Stimulated activated effector memory CD8-positive, alpha-beta T cell treated with anti-CD3 and anti-CD28 coated beads, Interleukin-12 subunit alpha, Interleukin-12 subunit beta, amount 100 ng/mL, for 72 hours (primary cell): Measurements from ENCODE around the gene OR6B3.
"Not testable (repeated sequence)": the region's sequence is repeated elsewhere in the genome, so short reads cannot be mapped to it uniquely, and the experiment has no call there.

Experiments
- ATAC-seq: fragments of 150-1000 bp; cut with Tn5 transposase; 2 replicates; pipeline ENCODE4 v1.10.0; 2021
- DNase-seq, 2 donors: peaks; one replicate each; pipeline ENCODE4 v3.0.0; 2021 to 2022; ENCODE audit warnings: low spot score in 2 of 2
- H3K27ac Mint-ChIP-seq: one replicate; pipeline ENCODE4 v1.8.0; 2022; ENCODE audit warnings: mild to moderate bottlenecking, mixed read lengths
- H3K36me3 Mint-ChIP-seq: one replicate; pipeline ENCODE4 v1.8.0; 2022; ENCODE audit warnings: mild to moderate bottlenecking, mixed read lengths
- H3K4me1 Mint-ChIP-seq: one replicate; pipeline ENCODE4 v1.8.0; 2022; ENCODE audit warnings: mixed read lengths
- H3K4me3 Mint-ChIP-seq: one replicate; pipeline ENCODE4 v1.8.0; 2022; ENCODE audit warnings: mild to moderate bottlenecking, mixed read lengths
- H3K9me3 Mint-ChIP-seq: one replicate; pipeline ENCODE4 v1.8.0; 2022; ENCODE audit warnings: mixed read lengths

Gene OR6B3

GRCh38 chr2:240055177-240055917, 2.0 kb upstream of the OR6B3 start:
- Mint-ChIP-seq H3K9me3 (no peaks in the 10 kb centered on the region), H3K36me3 (no peaks in the 10 kb centered on the region), H3K4me1 (peaks cover 12% of the 10 kb centered on the region), H3K4me3 (no peak overlapping the region), H3K27ac (no peak overlapping the region)
- no peak for DNase-seq
- no peak for ATAC-seq

GRCh38 chr2:240052524-240052923, 797 bp downstream of the OR6B3 start:
- H3K9me3 Mint-ChIP-seq: no peaks in the 10 kb centered on the region
- no peak for DNase-seq
- no peak overlapping the region for H3K4me3 Mint-ChIP-seq
- peaks cover 12% of the 10 kb centered on the region for H3K4me1 Mint-ChIP-seq
- no peak for ATAC-seq
- H3K36me3 Mint-ChIP-seq: no peaks in the 10 kb centered on the region
- H3K27ac Mint-ChIP-seq: no peak overlapping the region

GRCh38 chr2:240051697-240052096, 1.6 kb downstream of the OR6B3 start:
- ATAC-seq (no peak), DNase-seq (no peak)
- Mint-ChIP-seq H3K27ac (no peak overlapping the region), H3K4me3 (no peak overlapping the region), H3K4me1 (peaks cover 12% of the 10 kb centered on the region), H3K9me3 (no peaks in the 10 kb centered on the region), H3K36me3 (no peaks in the 10 kb centered on the region)

- Mint-ChIP-seq H3K36me3 (no peaks in the 10 kb centered on the region), H3K27ac (no peak overlapping the region), H3K4me1 (peaks cover 12% of the 10 kb centered on the region), H3K4me3 (no peak overlapping the region), H3K9me3 (no peaks in the 10 kb centered on the region)
- no peak for DNase-seq
- no peak for ATAC-seq
Observed at GRCh38 chr2:240050278-240050677, 3.0 kb downstream of the OR6B3 start.

- ATAC-seq: no peak
- Mint-ChIP-seq H3K36me3 (no peaks in the 10 kb centered on the region), H3K9me3 (no peaks in the 10 kb centered on the region), H3K4me1 (no peaks in the 10 kb centered on the region), H3K4me3 (no peak overlapping the region), H3K27ac (no peak overlapping the region)
- DNase-seq: no peak
Observed at GRCh38 chr2:240048237-240048636, 5.1 kb downstream of the OR6B3 start.

- DNase-seq: no peak
- H3K9me3 Mint-ChIP-seq: no peaks in the 10 kb centered on the region
- H3K4me1 Mint-ChIP-seq: no peaks in the 10 kb centered on the region
- H3K36me3 Mint-ChIP-seq: no peaks in the 10 kb centered on the region
- H3K27ac Mint-ChIP-seq: no peak overlapping the region
- ATAC-seq: no peak
- no peak overlapping the region for H3K4me3 Mint-ChIP-seq
Observed at GRCh38 chr2:240045098-240045497, 8.2 kb downstream of the OR6B3 start.

GRCh38 chr2:240044096-240044495, 9.2 kb downstream of the OR6B3 start:
- not testable (repeated sequence) for H3K27ac Mint-ChIP-seq, H3K36me3 Mint-ChIP-seq, H3K9me3 Mint-ChIP-seq, H3K4me3 Mint-ChIP-seq, ATAC-seq, DNase-seq, H3K4me1 Mint-ChIP-seq

- H3K4me3 Mint-ChIP-seq: no peak overlapping the region
- no peaks in the 10 kb centered on the region for H3K4me1 Mint-ChIP-seq
- ATAC-seq: no peak
- H3K27ac Mint-ChIP-seq: no peak overlapping the region
- no peaks in the 10 kb centered on the region for H3K9me3 Mint-ChIP-seq
- H3K36me3 Mint-ChIP-seq: no peaks in the 10 kb centered on the region
- no peak for DNase-seq
Observed at GRCh38 chr2:240043279-240043989, 9.9 kb downstream of the OR6B3 start.

- Mint-ChIP-seq H3K36me3 (no peaks in the 10 kb centered on the region), H3K9me3 (no peaks in the 10 kb centered on the region), H3K4me3 (no peak overlapping the region)
Observed at GRCh38 chr2:240042740-240043139, 10.6 kb downstream of the OR6B3 start.

GRCh38 chr2:240041363-240041762, 12.0 kb downstream of the OR6B3 start:
- Mint-ChIP-seq H3K4me3 (no peak overlapping the region), H3K9me3 (no peaks in the 10 kb centered on the region), H3K36me3 (no peaks in the 10 kb centered on the region), H3K27ac (no peak overlapping the region), H3K4me1 (no peaks in the 10 kb centered on the region)
- DNase-seq (no peak), ATAC-seq (no peak)

More at GRCh38 chr2:240042740-240043139, 10.6 kb downstream of the OR6B3 start:
- DNase-seq: no peak
- no peaks in the 10 kb centered on the region for H3K4me1 Mint-ChIP-seq
- ATAC-seq: no peak
- no peak overlapping the region for H3K27ac Mint-ChIP-seq

GRCh38 chr2:240037358-240037757, 16.0 kb downstream of the OR6B3 start:
- no peak for DNase-seq
- Mint-ChIP-seq H3K36me3 (no peaks in the 10 kb centered on the region), H3K4me1 (no peaks in the 10 kb centered on the region), H3K27ac (no peak overlapping the region), H3K9me3 (no peaks in the 10 kb centered on the region), H3K4me3 (no peak overlapping the region)
- ATAC-seq: no peak

- H3K4me1 Mint-ChIP-seq: no peaks in the 10 kb centered on the region
- no peak overlapping the region for H3K27ac Mint-ChIP-seq
- H3K9me3 Mint-ChIP-seq: no peaks in the 10 kb centered on the region
- no peak for ATAC-seq
- H3K36me3 Mint-ChIP-seq: no peaks in the 10 kb centered on the region
- no peak overlapping the region for H3K4me3 Mint-ChIP-seq
- no peak for DNase-seq
Observed at GRCh38 chr2:240033330-240033678, 20.0 kb downstream of the OR6B3 start.

GRCh38 chr2:240032406-240033329, 20.7 kb downstream of the OR6B3 start:
- Mint-ChIP-seq H3K36me3 (no peaks in the 10 kb centered on the region), H3K4me1 (no peaks in the 10 kb centered on the region), H3K27ac (no peak overlapping the region), H3K9me3 (no peaks in the 10 kb centered on the region), H3K4me3 (no peak overlapping the region)
- DNase-seq (no peak), ATAC-seq (peak; percentile 24)

- H3K36me3 Mint-ChIP-seq: peaks cover 6% of the 10 kb centered on the region
- H3K9me3 Mint-ChIP-seq: no peaks in the 10 kb centered on the region
Observed at GRCh38 chr2:240030379-240031094, 22.8 kb downstream of the OR6B3 start, which contains the start of gene OR6B2. TSS of gene OR6B2 (minus strand) at chr2:240030429. CDS start at chr2:240030429, 0 bp downstream.

GRCh38 chr2:240024766-240025165, 28.6 kb downstream of the OR6B3 start:
- no peak for DNase-seq
- Mint-ChIP-seq H3K4me1 (peaks cover 27% of the 10 kb centered on the region), H3K9me3 (no peaks in the 10 kb centered on the region), H3K36me3 (peaks cover 39% of the 10 kb centered on the region), H3K4me3 (peak overlapping the region; percentile 84), H3K27ac (peak overlapping the region; percentile 94)
- peak; percentile 53 for ATAC-seq

More at GRCh38 chr2:240030379-240031094, 22.8 kb downstream of the OR6B3 start, which contains the start of gene OR6B2:
- ATAC-seq (no peak), DNase-seq (no peak)
- Mint-ChIP-seq H3K4me1 (no peaks in the 10 kb centered on the region), H3K4me3 (no peak within 1 kb of the TSS), H3K27ac (no peak within 1 kb of the TSS)
